Sigmoid colon (tissue), 4 donors: ENCODE data around the gene DUT.

Source experiments
- POLR2AphosphoS5 ChIP-seq, 4 donors: sonication (generic); formaldehyde crosslinking; IDR thresholded peaks; one replicate each; pipeline ENCODE4 v1.6.1; 2017; ENCODE audit warnings: antibody characterized with exemption in 4 of 4
- TF ChIP-seq, protein P1 (sequence below), 4 experiments: fragments of 450-650 bp in 3 of 4; fragments of 200-600 bp in 1 of 4; IDR thresholded peaks; one replicate each; pipeline ENCODE4 v1.5.1; 2016 to 2019; ENCODE audit warnings: antibody characterized with exemption in 4 of 4, mild to moderate bottlenecking in 3 of 4, moderate library complexity in 2 of 4

DNA sequence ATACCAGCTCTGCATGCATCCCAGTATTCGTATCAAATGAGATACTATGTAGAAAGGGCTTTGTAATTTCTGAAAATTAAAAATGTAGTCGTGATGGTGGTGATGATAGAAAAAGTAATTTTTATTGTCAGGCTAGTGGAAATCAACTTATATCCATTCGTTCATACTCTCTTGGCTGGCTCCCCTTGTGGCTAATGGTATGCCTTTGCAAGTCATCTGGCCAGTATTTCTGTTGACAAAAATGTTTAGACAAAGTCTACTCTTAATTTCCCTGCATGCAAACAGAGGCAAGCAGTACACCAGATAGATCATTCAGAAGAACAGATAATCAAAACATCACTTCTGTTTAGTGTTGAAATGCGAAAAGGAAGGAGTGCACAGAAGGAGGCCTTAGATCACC, 49.6 kb upstream of the DUT start:
- TF ChIP-seq, protein P1, sequence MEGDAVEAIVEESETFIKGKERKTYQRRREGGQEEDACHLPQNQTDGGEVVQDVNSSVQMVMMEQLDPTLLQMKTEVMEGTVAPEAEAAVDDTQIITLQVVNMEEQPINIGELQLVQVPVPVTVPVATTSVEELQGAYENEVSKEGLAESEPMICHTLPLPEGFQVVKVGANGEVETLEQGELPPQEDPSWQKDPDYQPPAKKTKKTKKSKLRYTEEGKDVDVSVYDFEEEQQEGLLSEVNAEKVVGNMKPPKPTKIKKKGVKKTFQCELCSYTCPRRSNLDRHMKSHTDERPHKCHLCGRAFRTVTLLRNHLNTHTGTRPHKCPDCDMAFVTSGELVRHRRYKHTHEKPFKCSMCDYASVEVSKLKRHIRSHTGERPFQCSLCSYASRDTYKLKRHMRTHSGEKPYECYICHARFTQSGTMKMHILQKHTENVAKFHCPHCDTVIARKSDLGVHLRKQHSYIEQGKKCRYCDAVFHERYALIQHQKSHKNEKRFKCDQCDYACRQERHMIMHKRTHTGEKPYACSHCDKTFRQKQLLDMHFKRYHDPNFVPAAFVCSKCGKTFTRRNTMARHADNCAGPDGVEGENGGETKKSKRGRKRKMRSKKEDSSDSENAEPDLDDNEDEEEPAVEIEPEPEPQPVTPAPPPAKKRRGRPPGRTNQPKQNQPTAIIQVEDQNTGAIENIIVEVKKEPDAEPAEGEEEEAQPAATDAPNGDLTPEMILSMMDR (IDR thresholded peaks at IDR 0.05) = no peak
- no peak for TF ChIP-seq POLR2AphosphoS5 (IDR thresholded peaks at IDR 0.05)
